T-helper 22 cell (primary cell): Measurements from ENCODE around the gene CAMKMT.
"Not testable (repeated sequence)": the region's sequence is repeated elsewhere in the genome, so short reads cannot be mapped to it uniquely, and the experiment has no call there.

Source experiments
- DNase-seq: peaks from one replicate; pipeline ENCODE4 v3.0.0-alpha.2; 2020; ENCODE audit warnings: low read depth

CAMKMT gene

GRCh38 chr2:44360749-44361329 is 908 bp upstream of the CAMKMT start:
- DNase-seq, result no peak

- DNase-seq, result peak; percentile 3
Observed at GRCh38 chr2:44362207-44363015, 664 bp downstream of the CAMKMT start.

- DNase-seq, result no peak
Observed at GRCh38 chr2:44364604-44365003, 2.9 kb downstream of the CAMKMT start.

- no peak for DNase-seq
Observed at GRCh38 chr2:44367591-44367990, 5.8 kb downstream of the CAMKMT start.

GRCh38 chr2:44369392-44369791 is 7.6 kb downstream of the CAMKMT start:
- DNase-seq, result no peak

DNA sequence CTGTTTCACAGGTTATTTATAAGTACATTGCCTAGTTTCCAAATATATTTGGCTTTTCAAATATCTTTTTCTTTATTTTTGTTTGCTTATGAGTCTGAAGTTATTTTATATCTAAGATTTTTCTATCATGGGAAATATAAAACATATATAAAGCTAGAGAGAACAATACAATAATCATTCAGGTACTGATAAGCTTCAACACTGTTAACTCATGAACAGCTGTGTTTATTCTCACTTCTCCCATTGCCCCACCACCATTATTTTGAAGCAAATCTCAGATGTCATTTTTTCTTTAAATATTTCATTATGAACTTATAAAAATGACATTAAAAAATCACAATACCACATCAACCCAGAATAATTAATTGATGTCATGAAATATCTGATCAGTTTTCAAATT is 9.7 kb downstream of the CAMKMT start:
- DNase-seq, result no peak

DNA sequence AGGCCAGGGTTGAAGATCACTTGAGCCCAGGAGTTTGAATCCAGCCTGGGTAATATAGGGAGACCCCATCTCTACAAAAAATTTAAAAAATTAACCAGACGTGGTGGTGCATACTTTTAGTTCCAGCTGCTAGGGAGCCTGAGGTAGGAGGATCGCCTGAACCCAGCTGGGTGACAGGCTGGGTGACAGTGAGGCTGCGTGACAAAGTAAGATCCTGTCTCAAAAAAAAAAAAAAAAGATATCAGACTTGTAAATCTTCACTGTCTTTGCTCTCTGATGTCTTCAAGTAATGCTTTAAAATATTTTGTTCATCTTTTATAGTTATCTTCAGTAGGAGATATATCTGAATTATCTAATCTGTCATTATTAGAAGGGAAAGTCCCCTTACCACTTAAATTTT is 10.5 kb downstream of the CAMKMT start:
- no peak for DNase-seq

DNA sequence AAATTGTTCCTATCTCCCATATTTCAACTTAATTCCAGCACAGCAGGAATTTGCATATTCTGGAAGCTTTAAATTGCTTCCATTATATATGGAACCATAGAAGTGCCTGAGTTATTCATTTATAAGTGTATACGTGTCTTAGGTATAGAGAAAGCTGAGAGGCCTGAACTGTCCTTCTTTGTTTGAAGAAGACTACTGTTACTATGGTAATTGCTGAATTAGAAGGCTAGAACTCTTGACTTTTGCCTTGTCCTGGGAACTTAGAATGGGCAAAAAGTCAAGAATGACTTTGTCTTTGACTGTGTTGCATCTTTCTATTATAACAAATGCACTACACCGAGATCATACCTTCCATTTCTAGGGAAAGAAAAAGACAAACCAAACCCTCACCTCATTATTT is 15.7 kb downstream of the CAMKMT start:
- no peak for DNase-seq

DNA sequence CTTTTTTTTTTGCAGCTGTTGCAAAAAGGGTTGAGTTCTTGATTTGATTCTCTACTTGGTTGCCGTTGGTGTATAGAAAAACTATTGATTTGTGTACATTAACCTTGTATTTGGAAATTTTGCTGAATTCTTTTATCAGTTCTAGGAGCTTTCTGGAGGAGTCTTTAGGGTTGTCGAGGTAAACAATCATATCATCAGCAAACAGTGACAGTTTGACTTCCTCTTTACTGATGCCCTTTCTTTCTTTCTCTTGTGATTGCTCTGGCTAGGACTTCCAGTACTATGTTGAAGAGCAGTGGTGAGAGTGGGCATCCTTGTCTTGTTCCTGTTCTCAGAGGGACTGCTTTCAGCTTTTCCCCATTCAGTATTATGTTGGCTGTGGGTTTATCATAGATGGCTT is 23.5 kb downstream of the CAMKMT start:
- not testable (repeated sequence) for DNase-seq

DNA sequence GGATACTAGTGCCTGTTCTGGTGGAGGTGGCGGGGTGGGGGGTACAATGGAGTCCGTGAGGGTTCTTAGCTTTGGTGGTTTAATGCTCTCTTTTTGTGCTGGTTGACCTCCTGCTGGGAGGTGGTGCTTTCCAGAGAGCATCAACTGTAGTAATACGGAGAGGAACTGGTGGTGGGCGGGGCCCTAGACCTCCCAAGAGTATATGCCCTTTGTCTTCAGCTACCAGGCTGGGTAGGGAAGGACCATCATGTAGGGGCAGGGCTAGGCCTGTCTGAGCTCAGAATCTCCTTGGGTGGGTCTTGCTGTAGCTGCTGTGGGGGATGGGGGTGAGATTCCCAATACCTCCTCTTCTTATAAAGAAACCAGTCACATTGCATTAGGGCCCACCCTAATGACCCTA is 27.1 kb downstream of the CAMKMT start:
- no peak for DNase-seq

- no peak for DNase-seq
Observed at GRCh38 chr2:44389895-44390294, 28.1 kb downstream of the CAMKMT start.

- no peak for DNase-seq
Observed at GRCh38 chr2:44392338-44392943, 30.7 kb downstream of the CAMKMT start.

GRCh38 chr2:44397447-44398175 is 35.9 kb downstream of the CAMKMT start:
- no peak for DNase-seq

GRCh38 chr2:44398243-44398897 is 36.6 kb downstream of the CAMKMT start:
- DNase-seq, result no peak

DNA sequence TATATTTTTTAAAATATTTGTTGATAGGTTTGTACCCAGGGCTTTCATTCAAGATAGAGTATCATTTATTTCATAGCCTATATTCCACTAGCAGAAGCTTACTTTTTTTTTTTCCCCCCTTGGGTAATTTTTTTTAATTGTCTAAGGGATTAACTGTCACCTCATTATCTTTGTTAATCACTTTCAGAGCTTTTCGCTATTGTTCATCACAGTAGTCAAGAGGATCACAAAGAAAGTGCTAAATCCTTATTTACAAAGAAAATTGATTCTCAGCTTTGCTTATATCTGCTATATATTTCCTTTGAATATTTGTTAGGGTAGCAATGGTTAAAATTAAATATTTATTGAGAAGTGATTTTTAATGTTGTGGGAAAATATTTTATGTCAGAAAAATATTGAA is 59.0 kb downstream of the CAMKMT start:
- DNase-seq, result no peak

DNA sequence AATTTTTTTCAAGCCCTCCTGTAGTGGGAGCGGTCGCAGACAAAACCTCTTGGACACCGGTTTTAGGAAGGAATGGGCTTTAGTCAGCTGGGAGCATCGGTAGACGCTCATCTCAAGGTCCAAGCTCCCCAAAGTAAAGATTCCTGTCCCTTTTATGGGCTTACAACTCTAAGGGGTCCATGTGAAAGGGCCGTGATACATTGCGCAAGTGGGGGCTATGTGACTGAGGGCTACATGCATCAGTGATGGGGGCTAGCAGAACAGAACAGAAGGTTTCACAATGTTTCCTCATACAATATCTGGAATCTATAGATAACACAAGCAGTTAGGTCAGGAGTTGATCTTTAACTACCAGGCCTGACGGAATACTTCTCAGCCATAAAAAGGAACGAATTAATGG is 62.5 kb downstream of the CAMKMT start:
- DNase-seq, result no peak

GRCh38 chr2:44429034-44429433 is 67.3 kb downstream of the CAMKMT start:
- DNase-seq, result no peak

DNA sequence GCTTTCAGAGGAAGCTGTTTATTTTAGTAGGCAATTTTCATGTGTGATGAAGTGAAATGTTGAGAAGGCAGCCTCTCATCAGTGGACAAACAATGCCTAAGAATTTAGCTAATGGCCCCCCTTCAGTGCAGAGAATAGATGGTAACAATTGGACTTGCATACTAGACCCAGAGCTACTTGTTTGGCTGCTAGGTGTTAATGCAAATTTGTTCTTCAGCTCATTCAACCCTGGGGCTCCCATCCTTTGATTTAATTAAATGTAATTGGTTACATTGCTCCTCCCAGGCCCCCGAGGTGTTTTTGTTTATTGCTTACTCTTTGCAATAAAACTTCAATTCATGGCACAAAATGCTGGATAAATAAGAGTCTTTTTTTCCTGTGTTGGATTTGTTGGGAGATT is 68.6 kb downstream of the CAMKMT start:
- DNase-seq, result no peak

- no peak for DNase-seq
Observed at GRCh38 chr2:44433895-44434294, 72.1 kb downstream of the CAMKMT start.

GRCh38 chr2:44441200-44441599 is 79.5 kb downstream of the CAMKMT start:
- DNase-seq, result no peak

GRCh38 chr2:44442019-44442418 is 80.3 kb downstream of the CAMKMT start:
- no peak for DNase-seq

GRCh38 chr2:44443517-44443916 is 81.8 kb downstream of the CAMKMT start:
- no peak for DNase-seq
